Measurements from ENCODE around the gene TRIM63. TPM values are rescaled to one million over a fixed set of nuclear protein-coding genes. Genes with fewer than 3 reads are reported as not detected.
A peak's percentile ranks its signal among the peaks of the same experiment; 100 is the strongest.

The TRIM63 gene
- total and polyA plus RNA-seq, 2 of the 13 experiments (the other 11 are each of a cell fraction or from before 2014, with no cell fraction given) = not detected

DNA sequence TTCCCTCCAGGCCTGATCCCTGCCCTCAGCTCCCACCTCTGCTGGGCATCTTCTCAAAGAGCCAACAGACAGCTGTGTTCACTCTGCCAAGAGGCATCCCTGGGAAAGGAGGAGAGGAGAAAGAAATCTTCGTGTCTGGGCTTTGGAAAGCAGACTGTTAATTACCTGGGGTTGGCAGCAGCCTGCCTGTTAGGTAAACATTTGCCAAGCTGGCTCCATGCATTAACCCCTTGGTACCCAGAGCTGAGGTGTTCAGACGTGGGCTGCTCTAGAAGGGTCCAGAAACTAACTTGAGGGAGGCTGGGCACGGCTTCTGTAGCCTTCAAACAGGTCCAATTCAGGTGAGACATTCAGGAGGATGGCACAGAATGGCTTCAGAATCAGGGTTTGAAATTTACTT, 54.6 kb downstream of the TRIM63 start:
- Histone ChIP-seq H3K36me3 (replicated peaks in 1 of 2; ENCODE audit: control insufficient read depth in 1 of 2, insufficient read depth in 2 of 2, low read length in 2 of 2) (no peaks in the 10 kb centered on the region), H3K4me2 (ENCODE audit: low read depth, low read length) (no peak overlapping the region), H2AFZ (ENCODE audit: low read length) (no peak overlapping the region), H3K4me3 (replicated peaks in 1 of 3; ENCODE audit: insufficient read depth in 1 of 3, low read depth in 2 of 3, low read length in 3 of 3) (no peak overlapping the region), H3K27me3 (ENCODE audit: control insufficient read depth in 1 of 2, insufficient read depth in 2 of 2, low read length in 2 of 2) (peaks cover 7 to 8% of the 10 kb centered on the region in 2 experiments; a peak in 3 of 5 replicates), H3K27ac (ENCODE audit: extremely low read length, insufficient read depth, low read length) (no peak overlapping the region), H3K9me3 (ENCODE audit: low read length) (no peaks in the 10 kb centered on the region), H3K4me1 (ENCODE audit: insufficient read depth, low read length) (peaks cover 46% of the 10 kb centered on the region), H3K79me2 (ENCODE audit: insufficient read depth, low read length) (no peaks in the 10 kb centered on the region), H3K9ac (ENCODE audit: insufficient read depth, low read depth, low read length) (no peak overlapping the region), H4K20me1 (ENCODE audit: insufficient read depth, low read length) (no peaks in the 10 kb centered on the region)
- TF ChIP-seq ZNF652 (CRISPR knock-in tag; IDR thresholded peaks at IDR 0.05; ENCODE audit: borderline replicate concordance, low read depth) = peak; percentile 81
- TF ChIP-seq RELA (CRISPR knock-in tag; IDR thresholded peaks at IDR 0.05) = no peak
- CTCF ChIA-PET (ENCODE audit: low intra/inter-chr PET ratio, low total read pairs) = no interaction called here
- no peak for ATAC-seq
- 22% methylated on average over 3 of the region's 3 CpGs for WGBS (ENCODE audit: low lambda C conversion rate)
- POLR2A ChIA-PET = no interaction called here
- BruUV-seq (replicated peaks) = no TSS peak
- intact Hi-C loops (cut with micrococcal nuclease; ENCODE audit: unreplicated experiment) = no loop called here
- no peak for DNase-seq (ENCODE audit: low spot score)
- in situ Hi-C loops (cut with HindIII; ENCODE audit: extremely low pct_ligation_motif_present, low pct_unique_long_range_greater_than_20kb) = no loop called here
- FAIRE-seq = no peak

GRCh38 chr1:26010825-26011224, 56.6 kb downstream of the TRIM63 start:
- Histone ChIP-seq H3K4me2 (ENCODE audit: low read depth, low read length) (no peak overlapping the region), H4K20me1 (ENCODE audit: insufficient read depth, low read length) (no peaks in the 10 kb centered on the region), H3K27ac (ENCODE audit: extremely low read length, insufficient read depth, low read length) (no peak overlapping the region), H3K9me3 (ENCODE audit: low read length) (no peaks in the 10 kb centered on the region), H3K4me1 (ENCODE audit: insufficient read depth, low read length) (peaks cover 33% of the 10 kb centered on the region), H3K27me3 (ENCODE audit: control insufficient read depth in 1 of 2, insufficient read depth in 2 of 2, low read length in 2 of 2) (peaks cover 0 to 2% of the 10 kb centered on the region in 2 experiments; a peak in 3 of 5 replicates), H3K36me3 (replicated peaks in 1 of 2; ENCODE audit: control insufficient read depth in 1 of 2, insufficient read depth in 2 of 2, low read length in 2 of 2) (no peaks in the 10 kb centered on the region), H3K79me2 (ENCODE audit: insufficient read depth, low read length) (no peaks in the 10 kb centered on the region), H2AFZ (ENCODE audit: low read length) (no peak overlapping the region), H3K9ac (ENCODE audit: insufficient read depth, low read depth, low read length) (no peak overlapping the region), H3K4me3 (replicated peaks in 1 of 3; ENCODE audit: insufficient read depth in 1 of 3, low read depth in 2 of 3, low read length in 3 of 3) (no peak overlapping the region)
- FAIRE-seq (no peak), DNase-seq (ENCODE audit: low spot score) (no peak), ATAC-seq (no peak)
- ChIA-PET POLR2A (no interaction called here), CTCF (ENCODE audit: low intra/inter-chr PET ratio, low total read pairs) (interaction anchor here (2.0 kb wide), 1 partner anchor 115 kb away, joined by 17 read pairs; no protein-coding TSS in a partner anchor)
- in situ Hi-C loops (cut with HindIII; ENCODE audit: extremely low pct_ligation_motif_present, low pct_unique_long_range_greater_than_20kb) = no loop called here
- intact Hi-C loops (cut with micrococcal nuclease; ENCODE audit: unreplicated experiment) = no loop called here
- WGBS (ENCODE audit: low lambda C conversion rate) = 51% methylated on average over 3 of the region's 3 CpGs
- no TSS peak for BruUV-seq (replicated peaks)
- TF ChIP-seq ZKSCAN5 (CRISPR knock-in tag; IDR thresholded peaks at IDR 0.05) = no peak
- TF ChIP-seq CENPBD1 (CRISPR knock-in tag; IDR thresholded peaks at IDR 0.05; ENCODE audit: borderline replicate concordance, low read depth) = no peak
- TF ChIP-seq, protein P1, sequence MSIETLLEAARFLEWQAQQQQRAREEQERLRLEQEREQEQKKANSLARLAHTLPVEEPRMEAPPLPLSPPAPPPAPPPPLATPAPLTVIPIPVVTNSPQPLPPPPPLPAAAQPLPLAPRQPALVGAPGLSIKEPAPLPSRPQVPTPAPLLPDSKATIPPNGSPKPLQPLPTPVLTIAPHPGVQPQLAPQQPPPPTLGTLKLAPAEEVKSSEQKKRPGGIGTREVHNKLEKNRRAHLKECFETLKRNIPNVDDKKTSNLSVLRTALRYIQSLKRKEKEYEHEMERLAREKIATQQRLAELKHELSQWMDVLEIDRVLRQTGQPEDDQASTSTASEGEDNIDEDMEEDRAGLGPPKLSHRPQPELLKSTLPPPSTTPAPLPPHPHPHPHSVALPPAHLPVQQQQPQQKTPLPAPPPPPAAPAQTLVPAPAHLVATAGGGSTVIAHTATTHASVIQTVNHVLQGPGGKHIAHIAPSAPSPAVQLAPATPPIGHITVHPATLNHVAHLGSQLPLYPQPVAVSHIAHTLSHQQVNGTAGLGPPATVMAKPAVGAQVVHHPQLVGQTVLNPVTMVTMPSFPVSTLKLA (IDR thresholded peaks at IDR 0.05) = no peak
- no peak for TF ChIP-seq HCFC1 (IDR thresholded peaks at IDR 0.05; ENCODE audit: low read depth, low read length)
- TF ChIP-seq, protein P2, sequence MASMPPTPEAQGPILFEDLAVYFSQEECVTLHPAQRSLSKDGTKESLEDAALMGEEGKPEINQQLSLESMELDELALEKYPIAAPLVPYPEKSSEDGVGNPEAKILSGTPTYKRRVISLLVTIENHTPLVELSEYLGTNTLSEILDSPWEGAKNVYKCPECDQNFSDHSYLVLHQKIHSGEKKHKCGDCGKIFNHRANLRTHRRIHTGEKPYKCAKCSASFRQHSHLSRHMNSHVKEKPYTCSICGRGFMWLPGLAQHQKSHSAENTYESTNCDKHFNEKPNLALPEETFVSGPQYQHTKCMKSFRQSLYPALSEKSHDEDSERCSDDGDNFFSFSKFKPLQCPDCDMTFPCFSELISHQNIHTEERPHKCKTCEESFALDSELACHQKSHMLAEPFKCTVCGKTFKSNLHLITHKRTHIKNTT (CRISPR knock-in tag; IDR thresholded peaks at IDR 0.05) = no peak
- TF ChIP-seq ATF3 (CRISPR knock-in tag; IDR thresholded peaks at IDR 0.05) = no peak
- no peak for TF ChIP-seq ZSCAN20 (CRISPR knock-in tag; IDR thresholded peaks at IDR 0.05; ENCODE audit: borderline replicate concordance)
- no peak for TF ChIP-seq SIX1 (CRISPR knock-in tag; IDR thresholded peaks at IDR 0.05; ENCODE audit: borderline replicate concordance)
- TF ChIP-seq ATRX (CRISPR knock-in tag; IDR thresholded peaks at IDR 0.05; ENCODE audit: borderline replicate concordance) = no peak
